HT1080 (cell line): Measurements from ENCODE around the gene ANAPC10. TPM values are rescaled to one million over a fixed set of nuclear protein-coding genes. Genes with fewer than 3 reads are reported as not detected.

ENCODE experiments used
- DNase-seq: peaks from one replicate; pipeline ENCODE4 v3.0.0-alpha.2; 2015; ENCODE audit warnings: low read depth
- total RNA-seq: library from RNA; depleted of rRNA; stranded (reverse); fragments of >200 nt; shearing (Covaris generic); gene quantifications from 2 replicates; pipeline ENCODE4 v1.2.3, GENCODE V29; 2014

The ANAPC10 gene
- total RNA-seq, 1 experiment from 2014 or later: 31.7 TPM

GRCh38 chr4:145075742-145076468 is 22.1 kb downstream of the ANAPC10 start:
- DNase-seq: no peak

GRCh38 chr4:145071560-145071959 is 26.4 kb downstream of the ANAPC10 start:
- DNase-seq: no peak

- peak; percentile 58 for DNase-seq
These were observed 28.6 kb downstream of the ANAPC10 start for GRCh38 chr4:145069361-145069760.

- peak; percentile 23 for DNase-seq
These were observed 31.9 kb downstream of the ANAPC10 start for GRCh38 chr4:145066063-145066501.

- peak; percentile 37 for DNase-seq
These were observed 36.6 kb downstream of the ANAPC10 start for GRCh38 chr4:145061318-145061920.

- DNase-seq: peak; percentile 2
These were observed 39.7 kb downstream of the ANAPC10 start for GRCh38 chr4:145058256-145058655.

GRCh38 chr4:145056325-145057130 is 41.5 kb downstream of the ANAPC10 start:
- DNase-seq: no peak

GRCh38 chr4:145055533-145056257 is 42.3 kb downstream of the ANAPC10 start:
- no peak for DNase-seq

- DNase-seq: no peak
These were observed 48.8 kb downstream of the ANAPC10 start for GRCh38 chr4:145049241-145049640.

GRCh38 chr4:145048817-145049216 is 49.2 kb downstream of the ANAPC10 start:
- no peak for DNase-seq

GRCh38 chr4:145047151-145047550 is 50.8 kb downstream of the ANAPC10 start:
- DNase-seq: no peak

- DNase-seq: no peak
These were observed 52.8 kb downstream of the ANAPC10 start for GRCh38 chr4:145045180-145045579.

- peak; percentile 3 for DNase-seq
These were observed 53.7 kb downstream of the ANAPC10 start for GRCh38 chr4:145044341-145044740.

GRCh38 chr4:145043306-145043705 is 54.7 kb downstream of the ANAPC10 start:
- DNase-seq: no peak

GRCh38 chr4:145042601-145043285 is 55.3 kb downstream of the ANAPC10 start:
- DNase-seq: no peak

- no peak for DNase-seq
These were observed 56.6 kb downstream of the ANAPC10 start for GRCh38 chr4:145041378-145041777.

- DNase-seq: no peak
These were observed 62.4 kb downstream of the ANAPC10 start for GRCh38 chr4:145035494-145036136.

GRCh38 chr4:145034727-145035211 is 63.2 kb downstream of the ANAPC10 start:
- peak; percentile 65 for DNase-seq

- no peak for DNase-seq
These were observed 78.7 kb downstream of the ANAPC10 start for GRCh38 chr4:145019346-145019745.

- no peak for DNase-seq
These were observed 83.6 kb downstream of the ANAPC10 start for GRCh38 chr4:145014365-145014764.
